ENCODE measurements around the gene UBL3.

UBL3 gene

GRCh38 chr13:29877456-29878078 is 27.1 kb upstream of the UBL3 start:
- Histone ChIP-seq H3K36me3 (ENCODE audit: insufficient read depth, low read length) (no peaks in the 10 kb centered on the region), H3K9me3 (ENCODE audit: control insufficient read depth, insufficient read depth, low read length) (no peaks in the 10 kb centered on the region), H3K4me1 (ENCODE audit: insufficient read depth, low read length) (peaks cover 34% of the 10 kb centered on the region), H3K9ac (ENCODE audit: low read depth, low read length) (no peak overlapping the region)

GRCh38 chr13:29875646-29876045 is 25.2 kb upstream of the UBL3 start:
- H3K4me1 ChIP-seq (ENCODE audit: insufficient read depth, low read length), result peaks cover 28% of the 10 kb centered on the region
- H3K9ac ChIP-seq (ENCODE audit: low read depth, low read length), result no peak overlapping the region
- H3K9me3 ChIP-seq (ENCODE audit: control insufficient read depth, insufficient read depth, low read length), result no peaks in the 10 kb centered on the region
- H3K36me3 ChIP-seq (ENCODE audit: insufficient read depth, low read length), result no peaks in the 10 kb centered on the region

GRCh38 chr13:29868581-29868980 is 18.2 kb upstream of the UBL3 start:
- Histone ChIP-seq H3K36me3 (ENCODE audit: insufficient read depth, low read length) (no peaks in the 10 kb centered on the region), H3K9ac (ENCODE audit: low read depth, low read length) (no peak overlapping the region)

GRCh38 chr13:29865934-29866333 is 15.5 kb upstream of the UBL3 start:
- no peaks in the 10 kb centered on the region for H3K4me1 ChIP-seq (ENCODE audit: insufficient read depth, low read length)
- H3K9me3 ChIP-seq (ENCODE audit: control insufficient read depth, insufficient read depth, low read length), result no peaks in the 10 kb centered on the region
- no peak overlapping the region for H3K9ac ChIP-seq (ENCODE audit: low read depth, low read length)
- no peaks in the 10 kb centered on the region for H3K36me3 ChIP-seq (ENCODE audit: insufficient read depth, low read length)

More at GRCh38 chr13:29868581-29868980, 18.2 kb upstream of the UBL3 start:
- no peaks in the 10 kb centered on the region for H3K4me1 ChIP-seq (ENCODE audit: insufficient read depth, low read length)
- no peaks in the 10 kb centered on the region for H3K9me3 ChIP-seq (ENCODE audit: control insufficient read depth, insufficient read depth, low read length)

GRCh38 chr13:29861694-29862110 is 11.3 kb upstream of the UBL3 start:
- no peaks in the 10 kb centered on the region for H3K36me3 ChIP-seq (ENCODE audit: insufficient read depth, low read length)
- no peaks in the 10 kb centered on the region for H3K9me3 ChIP-seq (ENCODE audit: control insufficient read depth, insufficient read depth, low read length)
- H3K9ac ChIP-seq (ENCODE audit: low read depth, low read length), result no peak overlapping the region
- no peaks in the 10 kb centered on the region for H3K4me1 ChIP-seq (ENCODE audit: insufficient read depth, low read length)

- Histone ChIP-seq H3K36me3 (ENCODE audit: insufficient read depth, low read length) (no peaks in the 10 kb centered on the region), H3K9me3 (ENCODE audit: control insufficient read depth, insufficient read depth, low read length) (no peaks in the 10 kb centered on the region), H3K4me1 (ENCODE audit: insufficient read depth, low read length) (no peaks in the 10 kb centered on the region), H3K9ac (ENCODE audit: low read depth, low read length) (no peak overlapping the region)
These were observed 9.6 kb upstream of the UBL3 start for GRCh38 chr13:29859971-29860370.

- Histone ChIP-seq H3K36me3 (ENCODE audit: insufficient read depth, low read length) (no peaks in the 10 kb centered on the region), H3K9ac (ENCODE audit: low read depth, low read length) (no peak overlapping the region), H3K9me3 (ENCODE audit: control insufficient read depth, insufficient read depth, low read length) (no peaks in the 10 kb centered on the region), H3K4me1 (ENCODE audit: insufficient read depth, low read length) (no peaks in the 10 kb centered on the region)
These were observed 8.2 kb upstream of the UBL3 start for GRCh38 chr13:29858667-29859066.

GRCh38 chr13:29858231-29858630 is 7.8 kb upstream of the UBL3 start:
- Histone ChIP-seq H3K9me3 (ENCODE audit: control insufficient read depth, insufficient read depth, low read length) (no peaks in the 10 kb centered on the region), H3K36me3 (ENCODE audit: insufficient read depth, low read length) (no peaks in the 10 kb centered on the region)

GRCh38 chr13:29857085-29857484 is 6.7 kb upstream of the UBL3 start:
- H3K4me1 ChIP-seq (ENCODE audit: insufficient read depth, low read length), result no peaks in the 10 kb centered on the region
- no peaks in the 10 kb centered on the region for H3K36me3 ChIP-seq (ENCODE audit: insufficient read depth, low read length)
- no peak overlapping the region for H3K9ac ChIP-seq (ENCODE audit: low read depth, low read length)
- H3K9me3 ChIP-seq (ENCODE audit: control insufficient read depth, insufficient read depth, low read length), result no peaks in the 10 kb centered on the region

More at GRCh38 chr13:29858231-29858630, 7.8 kb upstream of the UBL3 start:
- H3K4me1 ChIP-seq (ENCODE audit: insufficient read depth, low read length), result no peaks in the 10 kb centered on the region
- H3K9ac ChIP-seq (ENCODE audit: low read depth, low read length), result no peak overlapping the region

GRCh38 chr13:29856426-29856825 is 6.0 kb upstream of the UBL3 start:
- no peaks in the 10 kb centered on the region for H3K9me3 ChIP-seq (ENCODE audit: control insufficient read depth, insufficient read depth, low read length)
- H3K36me3 ChIP-seq (ENCODE audit: insufficient read depth, low read length), result no peaks in the 10 kb centered on the region
- H3K9ac ChIP-seq (ENCODE audit: low read depth, low read length), result no peak overlapping the region

GRCh38 chr13:29855784-29856183 is 5.4 kb upstream of the UBL3 start:
- Histone ChIP-seq H3K9me3 (ENCODE audit: control insufficient read depth, insufficient read depth, low read length) (no peaks in the 10 kb centered on the region), H3K9ac (ENCODE audit: low read depth, low read length) (no peak overlapping the region), H3K4me1 (ENCODE audit: insufficient read depth, low read length) (peaks cover 3% of the 10 kb centered on the region; the same call in 1 of the 2 replicates), H3K36me3 (ENCODE audit: insufficient read depth, low read length) (no peaks in the 10 kb centered on the region)

More at GRCh38 chr13:29856426-29856825, 6.0 kb upstream of the UBL3 start:
- no peaks in the 10 kb centered on the region for H3K4me1 ChIP-seq (ENCODE audit: insufficient read depth, low read length)

GRCh38 chr13:29855009-29855408 is 4.6 kb upstream of the UBL3 start:
- Histone ChIP-seq H3K9me3 (ENCODE audit: control insufficient read depth, insufficient read depth, low read length) (no peaks in the 10 kb centered on the region), H3K9ac (ENCODE audit: low read depth, low read length) (no peak overlapping the region), H3K4me1 (ENCODE audit: insufficient read depth, low read length) (peaks cover 4% of the 10 kb centered on the region; the same call in 1 of the 2 replicates), H3K36me3 (ENCODE audit: insufficient read depth, low read length) (no peaks in the 10 kb centered on the region)

- Histone ChIP-seq H3K9me3 (ENCODE audit: control insufficient read depth, insufficient read depth, low read length) (no peaks in the 10 kb centered on the region), H3K36me3 (ENCODE audit: insufficient read depth, low read length) (no peaks in the 10 kb centered on the region), H3K9ac (ENCODE audit: low read depth, low read length) (no peak overlapping the region), H3K4me1 (ENCODE audit: insufficient read depth, low read length) (peaks cover 4% of the 10 kb centered on the region; the same call in 1 of the 2 replicates)
These were observed 2.7 kb upstream of the UBL3 start for GRCh38 chr13:29853131-29853530.

- Histone ChIP-seq H3K9ac (ENCODE audit: low read depth, low read length) (no peak overlapping the region), H3K36me3 (ENCODE audit: insufficient read depth, low read length) (no peaks in the 10 kb centered on the region), H3K4me1 (ENCODE audit: insufficient read depth, low read length) (peaks cover 4% of the 10 kb centered on the region; the same call in 1 of the 2 replicates), H3K9me3 (ENCODE audit: control insufficient read depth, insufficient read depth, low read length) (no peaks in the 10 kb centered on the region)
These were observed 2.1 kb upstream of the UBL3 start for GRCh38 chr13:29852472-29853054.

- no peaks in the 10 kb centered on the region for H3K9me3 ChIP-seq (ENCODE audit: control insufficient read depth, insufficient read depth, low read length)
- H3K36me3 ChIP-seq (ENCODE audit: insufficient read depth, low read length), result no peaks in the 10 kb centered on the region
- peaks cover 4% of the 10 kb centered on the region; the same call in 1 of the 2 replicates for H3K4me1 ChIP-seq (ENCODE audit: insufficient read depth, low read length)
- peak overlapping the region; percentile 89 for H3K9ac ChIP-seq (ENCODE audit: low read depth, low read length)
These were observed 645 bp downstream of the UBL3 start for GRCh38 chr13:29849731-29850212.
